GM12892 (cell line): Measurements from ENCODE around the gene SNX8.

Source experiments
- POLR2A ChIP-seq: IDR thresholded peaks from 2 replicates; pipeline ENCODE4 v1.6.1; 2011; ENCODE audit warnings: low read depth, low read length, control low read depth
- TAF1 ChIP-seq: IDR thresholded peaks from 2 replicates; pipeline ENCODE4 v1.6.1; 2011; ENCODE audit warnings: low read depth, mild to moderate bottlenecking, control low read depth, low read length, borderline replicate concordance

DNA sequence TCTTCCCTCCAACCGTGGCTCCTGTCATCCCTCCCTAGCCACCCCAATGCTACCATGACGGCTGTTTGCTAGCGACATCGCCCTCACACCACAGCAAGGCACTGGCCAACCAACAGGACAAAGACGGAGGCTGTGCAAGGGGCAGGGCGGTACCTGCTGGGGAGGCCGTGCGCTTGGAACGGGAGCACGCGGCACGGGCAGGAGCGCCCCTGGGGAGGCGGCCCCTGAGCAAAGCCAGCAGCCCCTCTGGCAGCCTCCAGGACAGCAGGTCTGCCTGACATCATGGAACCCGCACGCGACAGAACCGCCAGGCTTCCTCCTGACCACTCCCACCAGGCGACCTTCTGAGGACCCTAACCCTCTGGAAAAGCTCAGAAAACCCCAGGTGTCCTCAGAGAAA is 94.2 kb downstream of the SNX8 start:
- TF ChIP-seq POLR2A (no peak), TAF1 (no peak)
